Stimulated activated CD4-positive, alpha-beta T cell treated with anti-CD3 and anti-CD28 coated beads, Interleukin-12 subunit alpha, Interleukin-12 subunit beta, amount 100 ng/mL, for 48 hours (primary cell): Measurements from ENCODE around the gene GADL1.

Experiments used
- DNase-seq, 3 donors: peaks; one replicate each; pipeline ENCODE4 v3.0.0-alpha.2; 2020; ENCODE audit warnings: low read depth in 2 of 3, low spot score in 1 of 3

GADL1 gene

GRCh38 chr3:30680789-30681648 lies 213.4 kb downstream of the GADL1 start:
- DNase-seq: no peak

- no peak for DNase-seq
Observed at GRCh38 chr3:30679045-30679444, 215.4 kb downstream of the GADL1 start.

- no peak for DNase-seq
Observed at GRCh38 chr3:30677347-30677685, 217.1 kb downstream of the GADL1 start.

DNA sequence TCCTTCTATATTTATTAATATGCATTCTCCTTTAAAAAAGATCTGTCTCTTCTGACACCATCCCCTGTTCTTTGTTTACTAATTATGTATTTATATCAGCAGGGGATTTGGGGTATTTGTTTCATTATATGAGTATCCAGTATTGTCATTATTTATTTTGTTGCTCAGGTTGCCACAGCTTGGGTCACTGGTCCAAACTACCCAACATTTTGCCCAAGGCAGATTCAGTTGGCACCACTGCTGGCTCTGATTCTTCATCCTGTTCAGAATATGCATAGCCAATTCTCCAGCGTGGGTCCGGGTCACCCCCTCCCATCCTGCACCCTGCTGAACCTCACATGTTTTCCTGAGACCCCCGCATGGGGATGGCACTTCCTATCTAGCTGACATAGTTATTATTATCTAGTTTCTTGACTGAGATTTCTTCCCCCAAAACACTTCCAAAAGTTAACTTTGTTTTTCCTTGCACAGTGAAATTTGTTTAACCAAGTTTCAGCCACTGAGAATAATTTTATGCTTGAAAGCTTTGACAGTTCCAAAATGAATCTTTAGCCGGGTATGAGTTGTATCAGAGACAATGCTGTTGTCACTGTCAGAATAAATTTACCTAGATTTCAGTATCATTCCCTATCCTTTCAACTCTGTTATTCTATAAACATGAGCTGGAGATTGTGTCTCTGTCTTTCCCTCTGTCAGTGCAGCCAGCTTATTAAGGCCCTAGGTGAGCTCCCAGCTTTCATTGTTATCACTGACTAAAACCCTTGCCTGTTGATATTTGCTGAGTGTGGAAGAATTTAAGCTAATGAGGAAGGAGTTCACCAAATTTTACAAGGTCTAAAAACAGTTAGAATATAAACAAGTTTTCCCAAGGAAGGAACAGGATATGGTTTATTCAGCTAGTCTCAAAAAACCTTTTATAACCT lies 217.8 kb downstream of the GADL1 start:
- DNase-seq: no peak
